Stimulated activated CD4-positive, alpha-beta T cell treated with anti-CD3 and anti-CD28 coated beads, Interleukin-2, amount 100 ng/mL, for 4 hours (primary cell): ENCODE data around the gene SPATS2.
A peak's percentile ranks its signal among the peaks of the same experiment; 100 is the strongest.

ENCODE experiments used
- DNase-seq: peaks from one replicate; pipeline ENCODE4 v3.0.0-alpha.2; 2020; ENCODE audit warnings: low read depth

The SPATS2 gene

DNA sequence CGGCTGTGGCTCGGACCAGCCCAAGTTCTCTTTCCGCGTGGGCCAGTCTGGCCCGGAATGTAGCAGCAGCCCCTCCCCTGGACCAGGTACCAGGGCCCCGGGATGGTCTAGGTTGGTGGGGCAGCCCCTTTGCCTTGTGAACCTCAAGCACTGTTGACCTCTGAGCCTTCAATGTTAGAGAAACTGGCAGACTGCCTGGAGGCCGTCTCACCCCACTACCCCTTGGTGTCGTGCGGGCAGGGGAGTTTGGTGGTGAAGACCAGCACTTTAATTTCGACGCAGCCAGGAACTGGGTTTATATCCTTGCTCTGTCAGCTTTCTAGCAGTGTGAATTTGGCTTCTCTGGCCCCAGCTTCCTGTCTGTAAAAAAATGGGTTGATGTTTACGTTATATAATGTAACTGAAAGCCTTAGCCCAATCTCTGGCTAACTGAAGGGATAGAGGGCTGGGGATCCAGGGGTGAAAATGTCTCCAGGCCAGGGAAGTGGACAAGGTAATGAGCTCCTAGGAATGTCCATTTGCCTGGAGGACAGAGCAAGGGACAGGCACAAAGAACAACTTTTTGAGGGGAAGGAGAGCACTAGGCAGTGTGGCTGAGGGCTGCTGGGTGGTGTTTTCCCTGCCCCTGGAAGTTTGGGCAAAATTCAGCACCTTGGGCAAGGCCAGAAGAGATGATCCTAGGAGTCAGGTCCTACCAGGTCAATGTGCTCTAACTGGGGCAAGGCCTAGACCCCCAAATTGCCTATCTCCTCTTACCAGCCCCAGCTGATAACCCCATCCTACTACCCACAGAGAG, 189.3 kb downstream of the SPATS2 start:
- DNase-seq: no peak

DNA sequence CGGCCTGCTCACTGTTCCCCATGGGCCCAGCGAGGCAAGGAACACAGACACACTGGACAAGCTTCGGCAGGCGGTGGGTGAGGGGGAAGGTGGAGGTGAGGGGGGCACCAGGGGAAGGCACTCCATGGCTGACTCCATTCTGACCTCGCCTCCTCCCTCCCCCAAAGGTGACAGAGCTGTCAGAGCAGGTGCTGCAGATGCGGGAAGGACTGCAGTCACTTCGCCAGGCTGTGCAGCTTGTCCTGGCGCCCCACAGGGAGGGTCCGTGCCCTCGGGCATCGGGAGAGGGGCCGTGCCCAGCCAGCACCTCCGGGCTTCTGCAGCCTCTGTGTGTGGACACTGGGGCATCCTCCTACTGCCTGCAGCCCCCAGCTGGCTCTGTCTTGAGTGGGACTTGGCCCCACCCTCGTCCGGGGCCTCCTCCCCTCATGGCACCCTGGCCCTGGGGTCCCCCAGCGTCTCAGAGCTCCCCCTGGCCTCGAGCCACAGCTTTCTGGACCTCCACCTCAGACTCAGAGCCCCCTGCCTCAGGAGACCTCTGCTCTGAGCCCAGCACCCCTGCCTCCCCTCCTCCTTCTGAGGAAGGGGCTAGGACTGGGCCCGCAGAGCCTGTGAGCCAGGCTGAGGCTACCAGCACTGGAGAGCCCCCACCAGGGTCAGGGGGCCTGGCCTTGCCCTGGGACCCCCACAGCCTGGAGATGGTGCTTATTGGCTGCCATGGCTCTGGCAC, 190.1 kb downstream of the SPATS2 start:
- no peak for DNase-seq

DNA sequence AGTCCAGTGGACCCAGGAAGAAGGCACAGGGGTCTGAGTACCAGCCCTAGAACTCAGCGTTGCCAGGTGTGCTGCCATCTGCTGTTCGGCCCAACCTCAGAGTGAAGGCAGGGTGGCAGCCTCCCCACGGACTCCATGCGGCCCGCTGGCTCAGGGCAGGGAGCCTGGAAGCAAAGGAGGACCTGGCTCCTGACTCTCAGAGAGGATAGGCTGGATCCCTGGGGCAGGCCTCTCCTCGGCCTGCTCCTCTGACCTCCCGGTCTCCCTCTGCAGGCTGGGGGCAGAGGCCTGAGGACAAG, 190.6 kb downstream of the SPATS2 start:
- no peak for DNase-seq

DNA sequence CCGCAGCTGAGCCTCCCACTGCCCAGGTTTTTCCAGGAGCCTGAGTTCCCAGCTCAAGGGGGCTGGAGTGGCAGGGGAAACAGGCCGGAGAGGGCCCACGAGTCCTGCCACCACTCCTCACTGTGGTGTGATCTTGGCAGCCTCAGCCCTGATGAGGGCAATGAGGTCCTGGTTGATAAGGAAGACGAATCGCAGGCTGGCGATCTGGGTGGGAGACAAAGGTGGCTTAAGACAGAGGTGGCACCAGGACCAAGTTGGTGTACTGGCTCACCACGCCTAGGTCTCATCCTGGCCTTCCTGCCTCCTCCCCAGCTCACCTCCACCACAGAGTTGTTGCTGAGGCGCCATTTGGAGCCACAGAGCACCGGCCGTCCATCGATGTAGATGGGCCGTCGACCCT, 191.3 kb downstream of the SPATS2 start:
- DNase-seq: no peak

DNA sequence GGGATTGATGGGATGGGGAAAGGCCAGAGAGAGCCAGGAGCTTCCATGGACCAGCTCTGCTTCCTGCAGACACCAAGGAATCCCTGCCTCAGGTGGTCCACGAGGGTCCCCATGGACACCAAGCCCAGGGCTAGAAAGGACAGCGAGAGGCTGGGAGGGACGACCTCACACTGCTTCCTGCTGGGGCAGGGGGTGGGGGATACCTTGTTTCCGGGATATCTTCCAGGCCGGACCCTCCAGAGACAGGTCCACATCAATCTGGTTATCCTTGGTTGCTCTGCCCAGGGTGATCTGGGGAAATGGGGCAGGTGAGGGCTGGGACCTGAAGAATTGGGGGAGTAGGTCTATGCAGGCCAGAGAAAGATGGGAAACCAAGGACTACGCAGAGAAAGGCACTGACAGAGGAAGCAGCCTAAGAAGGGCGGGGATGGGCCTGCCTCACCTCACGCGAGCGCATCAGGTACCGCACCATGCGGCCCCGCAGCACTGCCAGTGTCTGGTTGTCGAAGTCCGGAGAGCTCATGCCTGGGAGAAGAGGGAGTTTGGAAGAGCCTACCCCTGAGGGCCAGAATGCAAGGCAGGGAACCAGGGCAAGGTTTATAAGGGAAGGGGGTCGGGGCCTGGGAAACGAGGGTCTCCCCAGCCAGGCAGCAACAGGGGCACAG, 191.9 kb downstream of the SPATS2 start:
- no peak for DNase-seq

DNA sequence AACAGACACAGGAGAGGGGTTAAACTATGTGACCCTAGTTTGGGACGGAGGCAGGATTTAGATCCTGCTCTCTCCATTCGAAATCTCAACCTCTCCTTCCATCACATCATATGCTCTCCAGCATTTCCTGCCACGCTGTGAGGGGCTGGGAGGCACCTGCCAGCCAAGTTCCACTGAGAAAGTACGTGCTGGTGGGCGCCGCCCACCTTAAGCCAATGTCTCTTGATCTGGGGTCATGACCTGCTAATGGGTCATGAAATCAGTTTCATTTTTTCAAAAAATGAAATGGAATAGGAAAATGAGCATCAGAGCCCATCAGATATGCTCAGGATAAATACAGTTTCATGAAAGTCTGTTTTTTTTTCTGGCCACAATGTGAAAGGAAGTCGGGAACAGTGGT, 193.4 kb downstream of the SPATS2 start:
- no peak for DNase-seq

DNA sequence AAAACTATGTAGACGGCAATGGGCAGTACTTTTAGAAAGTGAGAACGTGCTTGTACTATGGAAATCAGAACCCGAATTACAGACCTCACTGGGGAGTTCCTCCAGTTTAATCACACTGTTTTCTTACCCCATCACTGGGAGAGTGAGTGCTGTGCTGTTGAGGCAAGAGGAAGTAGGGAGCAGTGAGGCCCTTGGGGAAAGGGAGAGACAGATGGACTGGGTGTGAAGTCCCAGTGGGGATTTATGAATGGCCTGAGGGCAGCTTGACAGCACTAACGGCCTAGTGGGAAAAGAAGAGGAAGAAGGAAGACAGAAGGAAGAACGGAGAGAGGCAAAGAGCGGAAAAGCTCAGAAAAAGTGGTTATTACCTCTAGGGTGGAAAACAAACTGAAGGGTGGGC, 195.0 kb downstream of the SPATS2 start:
- DNase-seq: no peak

DNA sequence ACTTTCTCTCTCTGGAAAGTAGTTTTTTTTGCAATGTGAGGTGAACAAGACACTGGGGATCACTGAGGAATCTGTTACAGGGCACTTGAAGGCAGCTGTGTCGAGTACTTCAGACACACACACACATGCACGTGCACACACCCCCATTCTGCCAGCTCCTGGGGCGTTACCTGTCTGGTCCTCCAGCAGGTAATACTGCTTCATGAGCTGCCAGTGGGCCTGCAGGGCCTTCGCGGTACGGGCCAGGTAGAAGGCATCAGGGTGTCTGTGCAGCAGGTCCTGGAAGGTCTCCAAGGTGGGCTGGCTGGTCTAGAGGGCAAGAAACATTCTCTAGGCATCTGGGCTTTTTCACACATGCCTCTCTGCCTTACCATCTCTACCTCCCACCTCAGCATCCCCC, 195.6 kb downstream of the SPATS2 start:
- no peak for DNase-seq

DNA sequence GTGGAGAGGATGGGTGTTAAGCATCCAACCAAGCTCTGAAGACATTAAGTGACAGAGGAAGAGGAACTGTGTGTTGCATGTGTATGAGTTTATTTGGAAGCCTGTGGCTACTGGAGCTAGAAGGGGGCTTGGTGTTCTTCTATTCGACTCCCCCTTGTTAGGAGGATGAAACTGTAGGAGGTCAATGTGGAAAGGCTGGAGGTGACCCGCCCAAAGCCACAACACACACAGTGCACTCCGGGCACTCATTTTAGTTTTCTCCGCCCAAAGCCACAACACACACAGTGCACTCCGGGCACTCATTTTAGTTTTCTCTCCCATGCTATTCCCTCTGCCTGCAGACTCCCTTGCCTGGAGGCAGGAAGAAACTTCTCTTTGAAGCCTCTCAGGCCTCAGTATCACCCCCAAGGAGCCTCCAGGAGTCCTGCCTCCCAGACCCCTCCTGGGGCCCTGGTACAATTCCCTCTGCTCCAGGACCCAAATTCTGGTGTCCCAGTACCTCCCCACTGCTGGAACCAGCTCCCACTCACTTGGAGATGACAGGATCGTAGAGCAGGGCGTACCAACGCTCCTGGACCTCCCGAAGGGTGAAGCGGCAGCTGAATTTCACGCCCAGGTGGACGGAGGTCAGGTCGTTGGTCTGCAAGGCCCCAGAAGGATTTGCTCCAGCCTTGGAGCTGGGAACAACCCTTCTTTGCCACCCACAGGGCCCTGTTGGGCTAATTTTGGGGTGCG, 196.9 kb downstream of the SPATS2 start:
- no peak for DNase-seq

DNA sequence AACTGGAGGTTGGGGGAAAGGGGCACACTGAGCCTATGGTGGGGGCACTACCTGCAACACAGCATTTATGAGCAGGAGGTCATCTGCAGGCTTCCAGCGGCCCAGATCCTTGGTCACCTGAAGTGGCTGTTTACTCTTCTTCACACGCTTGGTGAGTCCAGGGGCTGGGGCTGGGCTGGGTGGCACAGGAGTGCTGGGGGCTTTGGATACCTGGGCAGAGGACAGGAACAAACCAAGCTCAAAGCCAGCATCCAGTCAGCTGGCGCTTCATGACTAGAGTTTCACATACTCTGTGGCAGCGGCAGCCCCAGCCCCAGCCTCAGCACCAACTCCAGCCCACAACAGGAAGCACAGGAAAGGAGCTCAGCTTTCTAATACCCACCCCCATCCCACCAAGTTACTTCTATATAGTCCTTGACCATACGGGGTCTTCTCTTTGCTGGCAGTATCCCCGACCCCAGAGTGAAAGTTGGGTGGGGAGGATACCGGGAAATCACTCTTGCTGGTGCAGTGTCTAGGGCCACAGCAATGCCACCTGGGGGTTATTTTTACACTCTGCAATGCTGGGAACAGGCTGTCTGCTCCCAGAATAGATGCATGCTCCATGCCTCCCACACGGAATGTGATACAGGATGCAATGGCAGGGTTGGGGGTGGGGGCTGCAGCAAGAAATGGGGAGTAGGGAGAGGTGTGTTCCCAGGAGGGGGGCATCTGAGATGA, 197.6 kb downstream of the SPATS2 start:
- DNase-seq: no peak

DNA sequence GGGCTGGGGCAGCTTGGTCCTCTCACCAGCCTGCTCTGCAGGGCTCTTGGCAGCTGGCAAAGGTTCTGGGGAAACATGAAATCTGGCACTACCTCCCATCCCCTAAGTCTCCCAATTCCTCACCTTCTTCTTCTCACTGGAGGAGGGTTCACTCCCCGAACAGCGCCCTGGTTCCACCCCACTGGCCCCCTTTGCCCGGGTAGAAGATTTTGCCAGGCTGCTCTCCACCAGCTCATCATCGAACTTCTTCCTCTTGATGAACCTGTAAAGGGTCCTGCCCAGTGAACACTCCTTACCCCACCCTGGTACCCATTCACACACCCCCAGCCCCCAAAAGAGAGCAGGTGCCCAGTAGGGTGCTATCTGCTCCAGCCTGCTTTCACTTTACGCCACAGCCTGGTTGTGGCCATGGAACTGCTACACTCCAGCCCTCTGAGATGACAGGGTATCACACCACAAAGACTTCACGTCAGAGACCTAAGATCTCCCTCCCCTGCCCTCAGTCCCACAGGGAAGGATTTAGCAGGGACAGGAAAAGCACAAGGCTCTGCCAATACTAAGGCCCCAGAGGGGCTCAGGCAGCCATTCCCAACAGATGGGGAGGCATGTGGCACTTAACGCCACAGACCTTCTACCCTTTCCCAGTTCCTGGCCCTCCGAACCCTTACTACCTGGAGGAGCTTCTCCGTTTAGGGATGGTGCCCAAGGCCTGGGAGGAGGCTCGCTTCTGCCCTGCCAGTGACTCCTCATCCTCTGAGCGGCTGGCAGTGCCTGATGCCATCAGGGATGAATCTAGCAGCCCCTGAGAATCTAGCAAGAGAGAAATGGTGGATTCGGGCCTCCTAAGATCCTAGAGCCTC, 198.4 kb downstream of the SPATS2 start:
- DNase-seq: no peak

DNA sequence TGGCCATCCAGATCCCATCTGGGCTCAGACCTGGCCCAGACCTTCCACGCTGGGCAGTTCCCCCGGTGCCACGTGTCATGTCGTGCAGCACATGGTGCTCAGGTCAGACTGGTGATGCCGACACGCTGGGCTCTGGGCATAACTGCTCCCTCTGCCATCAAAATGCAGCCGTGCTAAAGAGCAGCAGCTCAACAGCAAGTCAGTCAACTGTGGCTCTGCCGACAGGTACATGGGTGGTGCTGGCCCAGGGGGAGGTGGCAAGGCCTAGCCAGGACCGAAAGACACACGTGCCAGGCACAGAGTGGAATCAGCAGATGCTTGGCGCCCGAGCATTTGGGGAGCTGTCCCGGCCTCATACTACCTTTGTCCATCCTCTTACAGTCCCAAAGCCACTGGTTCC, 199.1 kb downstream of the SPATS2 start:
- no peak for DNase-seq

DNA sequence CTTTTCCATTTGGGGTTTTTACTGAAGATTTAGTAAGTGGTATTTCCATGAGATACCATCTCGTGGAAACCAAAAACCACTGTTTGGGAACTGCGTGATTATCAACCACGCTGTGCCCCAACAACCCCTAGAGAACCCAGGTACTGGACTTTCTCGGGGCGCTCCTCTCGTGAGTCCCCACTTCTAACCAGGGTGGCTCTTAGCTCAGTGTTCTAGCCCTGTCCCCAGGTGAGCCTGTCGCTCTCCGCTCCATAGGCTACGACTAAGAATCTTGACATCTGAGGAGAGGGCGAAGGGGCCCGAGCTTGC, 200.0 kb downstream of the SPATS2 start:
- no peak for DNase-seq

DNA sequence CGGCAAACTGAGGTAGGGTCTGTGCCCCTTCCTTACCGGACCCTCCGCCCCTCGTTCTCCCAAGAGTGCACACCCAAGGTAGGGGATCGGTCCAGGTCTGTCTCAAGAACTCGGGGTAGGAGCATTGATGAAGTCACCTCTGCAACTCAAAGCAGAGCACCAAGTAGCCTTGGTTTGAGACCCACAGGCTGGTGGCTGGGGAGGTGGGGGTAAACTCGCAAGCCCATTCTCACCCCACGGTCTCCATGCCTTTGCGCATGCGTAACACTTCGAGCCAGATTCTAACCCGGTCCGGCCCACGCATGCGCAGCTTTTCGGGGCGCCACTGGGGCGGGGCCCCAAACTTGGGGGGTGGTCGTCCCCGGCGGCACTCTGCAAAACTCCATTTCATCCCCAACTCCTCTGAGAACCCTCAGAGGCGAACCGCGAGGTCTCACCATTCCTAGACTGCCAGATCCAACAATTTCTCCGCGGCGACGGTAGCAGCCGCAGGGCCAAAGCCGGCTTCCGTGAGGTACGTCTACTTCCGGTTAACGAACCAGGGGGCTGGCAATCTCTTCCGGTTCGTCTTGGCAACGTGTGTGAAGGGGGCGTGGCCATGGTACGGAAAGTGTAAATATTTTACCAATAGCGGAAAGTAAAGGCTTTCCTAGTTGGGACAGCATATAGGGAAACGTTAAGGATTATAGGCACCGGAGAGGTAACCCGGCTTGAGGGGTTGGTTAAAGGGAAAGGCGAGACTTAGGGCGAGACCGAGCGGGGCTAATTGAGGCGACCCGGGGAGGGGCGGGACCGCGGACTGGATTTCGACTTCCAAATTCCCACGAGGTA, 200.6 kb downstream of the SPATS2 start, which contains the start of gene MCRS1:
Gene MCRS1, minus strand, starts transcription at position 532 of the 831 bp plus-strand sequence. CDS start 1,411 bp downstream, outside the sequence.
- DNase-seq: peak; percentile 84

DNA sequence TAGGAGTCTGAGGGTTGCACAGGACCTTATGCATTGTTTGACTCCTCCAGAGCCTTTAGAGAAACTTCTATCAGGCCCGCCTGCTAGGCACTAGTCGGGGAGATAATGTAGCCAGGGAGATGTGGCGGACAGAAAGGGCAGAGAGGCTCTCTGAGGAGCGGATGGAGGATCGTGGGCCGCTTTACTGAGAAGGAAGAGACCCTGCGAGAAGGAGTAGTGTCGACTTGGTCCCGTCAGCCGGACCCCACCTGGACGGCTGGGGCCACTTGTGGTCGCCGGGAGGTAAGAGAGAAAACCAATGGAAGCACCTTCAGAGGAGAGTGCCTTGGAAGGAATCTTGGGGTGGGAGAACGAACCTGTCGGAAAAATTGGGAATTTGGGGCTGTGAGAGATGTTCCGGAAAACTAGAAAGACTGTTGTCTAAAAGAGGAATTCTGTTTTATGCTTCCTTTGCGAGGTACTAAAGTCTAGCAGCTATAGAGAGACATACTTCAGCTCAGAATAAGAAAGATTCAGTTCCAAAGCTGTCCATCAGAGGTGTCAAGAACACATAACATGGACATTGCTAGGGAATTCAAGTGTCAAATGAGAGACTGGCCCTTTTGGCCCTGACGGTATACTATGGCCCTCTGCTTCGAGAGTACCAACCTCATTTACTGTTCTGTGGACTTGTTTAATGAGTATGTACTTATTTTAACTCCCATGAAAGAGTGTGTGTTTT, 201.3 kb downstream of the SPATS2 start:
- no peak for DNase-seq
